A549 (cell line): ENCODE measurements around the gene CDH4. TPM values are rescaled to one million over a fixed set of nuclear protein-coding genes. Genes with fewer than 3 reads are reported as not detected.

Experiments used
- ATAC-seq, 2 experiments: fragments of 200-7000 bp in 1 of 2; fragments of >200 bp in 1 of 2; cut with Nextera tagmentation in 1 of 2; cut with Tn5 transposase in 1 of 2; 3 replicates each; pipeline versions ENCODE4 v1.8.0 to v1.9.1; 2018 to 2020; ENCODE audit warnings: mild to moderate bottlenecking in 1 of 2, moderate library complexity in 1 of 2
- CTCF ChIA-PET: fragments of 300-600 bp; sonication (Branson Sonifier 250); formaldehyde crosslinking; extraction: SDS; loops from one replicate; lab custom pipeline; 2021; ENCODE audit warnings: antibody characterized with exemption, inconsistent platforms; lab: Yijun Ruan, JAX
- POLR2A ChIA-PET: fragments of 350-600 bp; formaldehyde crosslinking; extraction: SDS; loops from one replicate; lab custom pipeline; 2021; ENCODE audit warnings: antibody characterized with exemption, inconsistent platforms; lab: Yijun Ruan, JAX
- DNase-seq, 2 experiments: peaks; one replicate each; pipeline versions ENCODE4 v3.0.0 to v3.0.0-alpha.2; 2011 to 2016; ENCODE audit warnings: low read depth in 1 of 2, low spot score in 1 of 2
- FAIRE-seq: peaks from 2 replicates; lab custom pipeline; 2011; peaks lifted over from hg19 to GRCh38; lab: Jason Lieb, UNC
- H3K27ac ChIP-seq, 2 experiments: fragments of >200 bp; sonication (Bioruptor Twin); formaldehyde crosslinking; 3 replicates each; pipeline ENCODE4 v1.5.1; 2016 to 2017
- H3K4me1 ChIP-seq: fragments of >200 bp; sonication (Bioruptor Twin); formaldehyde crosslinking; 3 replicates; pipeline ENCODE4 v1.6.1; 2016
- H3K4me2 ChIP-seq: fragments of >200 bp; sonication (Bioruptor Twin); formaldehyde crosslinking; 3 replicates; pipeline ENCODE4 v1.6.1; 2016
- H3K4me3 ChIP-seq: fragments of >200 bp; sonication (Bioruptor Twin); formaldehyde crosslinking; 3 replicates; pipeline ENCODE4 v1.5.1; 2016
- H3K9me3 ChIP-seq: fragments of >200 bp; sonication (Bioruptor Twin); formaldehyde crosslinking; 3 replicates; pipeline ENCODE4 v1.6.1; 2016
- BHLHE40 ChIP-seq: IDR thresholded peaks from 2 replicates; pipeline ENCODE4 v1.6.1; 2012; ENCODE audit warnings: low read depth, low read length, inconsistent platforms
- CBX2 ChIP-seq: fragments of 200-600 bp; sonication (generic); IDR thresholded peaks from 2 replicates; pipeline ENCODE4 v1.6.1; 2016; ENCODE audit warnings: low read depth, mild to moderate bottlenecking, borderline replicate concordance
- EHF ChIP-seq: fragments of 250-450 bp; sonication (Bioruptor Pico); IDR thresholded peaks from 2 replicates; pipeline ENCODE4 v1.5.0; 2020; ENCODE audit warnings: mild to moderate bottlenecking
- FOSL2 ChIP-seq, 2 experiments: fragments of 450-650 bp in 1 of 2; fragments of >200 bp in 1 of 2; sonication (Bioruptor Twin) in 1 of 2; formaldehyde crosslinking; IDR thresholded peaks; 2 replicates each; pipeline versions ENCODE4 v1.5.0 to v1.6.1; 2016 to 2020; ENCODE audit warnings: mild to moderate bottlenecking in 1 of 2, moderate library complexity in 1 of 2
- HDAC2 ChIP-seq: fragments of 200-600 bp; sonication (generic); IDR thresholded peaks from 2 replicates; pipeline ENCODE4 v1.6.1; 2016
- HEYL ChIP-seq: fragments of 250-450 bp; sonication (Bioruptor Pico); IDR thresholded peaks from 2 replicates; pipeline ENCODE4 v1.8.0; 2021; ENCODE audit warnings: mild to moderate bottlenecking, moderate library complexity
- JUNB ChIP-seq: fragments of >200 bp; sonication (Bioruptor Twin); formaldehyde crosslinking; IDR thresholded peaks from 2 replicates; pipeline ENCODE4 v1.6.1; 2016
- KDM1A ChIP-seq: fragments of 200-600 bp; sonication (generic); IDR thresholded peaks from 2 replicates; pipeline ENCODE4 v1.6.1; 2016; ENCODE audit warnings: low read depth, mild to moderate bottlenecking
- MAZ ChIP-seq: fragments of 150-350 bp; IDR thresholded peaks from 2 replicates; pipeline ENCODE4 v1.6.1; 2014; ENCODE audit warnings: antibody characterized with exemption, low read depth, low read length, borderline replicate concordance
- NFE2L2 ChIP-seq: fragments of 150-350 bp; conservative IDR thresholded peaks from 2 replicates; pipeline ENCODE4 v1.6.1; 2014; ENCODE audit warnings: low read length
- NPAS2 ChIP-seq: fragments of 250-450 bp; sonication (Bioruptor Pico); IDR thresholded peaks from 2 replicates; pipeline ENCODE4 v1.8.0; 2022; ENCODE audit warnings: mild to moderate bottlenecking, moderate library complexity, borderline replicate concordance
- POLR2AphosphoS2 ChIP-seq: conservative IDR thresholded peaks from 2 replicates; pipeline ENCODE4 v1.6.1; 2012; ENCODE audit warnings: low read length, improper control_type of control experiment, inconsistent platforms
- RAD21 ChIP-seq, 2 experiments: fragments of >200 bp in 1 of 2; sonication (Bioruptor Twin) in 1 of 2; formaldehyde crosslinking in 1 of 2; IDR thresholded peaks in 1 of 2; conservative IDR thresholded peaks in 1 of 2; 2 replicates in 1 of 2; 3 replicates in 1 of 2; pipeline ENCODE4 v1.6.1; 2012 to 2018; ENCODE audit warnings: inconsistent platforms in 1 of 2
- RARB ChIP-seq: fragments of 250-450 bp; sonication (Bioruptor Pico); IDR thresholded peaks from 2 replicates; pipeline ENCODE4 v1.8.0; 2021; ENCODE audit warnings: mild to moderate bottlenecking, moderate library complexity
- RFX5 ChIP-seq: fragments of 450-650 bp; IDR thresholded peaks from 2 replicates; pipeline ENCODE4 v1.7.1; 2014; ENCODE audit warnings: antibody characterized with exemption, mild to moderate bottlenecking, moderate library complexity
- SMC3 ChIP-seq: fragments of >200 bp; sonication (Bioruptor Twin); formaldehyde crosslinking; IDR thresholded peaks from 3 replicates; pipeline ENCODE4 v1.6.1; 2018; ENCODE audit warnings: inconsistent platforms
- TFCP2L1 ChIP-seq: fragments of 250-450 bp; sonication (Bioruptor Pico); IDR thresholded peaks from 2 replicates; pipeline ENCODE4 v1.5.0; 2021; ENCODE audit warnings: mild to moderate bottlenecking
- ZFP36 ChIP-seq: fragments of 450-650 bp; IDR thresholded peaks from 2 replicates; pipeline ENCODE4 v1.6.1; 2014; ENCODE audit warnings: borderline replicate concordance; ENCODE audit not compliant: partially characterized antibody
- ZNF302 ChIP-seq: fragments of 250-450 bp; sonication (Bioruptor Pico); IDR thresholded peaks from 2 replicates; pipeline ENCODE4 v1.9.0; 2021; ENCODE audit warnings: inconsistent platforms, mild to moderate bottlenecking, moderate library complexity
- WGBS: methylation state at CpG from one replicate; pipeline ENCODE4 v1.1.6; 2017; ENCODE audit errors: missing lambda C conversion rate; 5-methylcytosine and 5-hydroxymethylcytosine counted together
- polyA plus RNA-seq, 4 experiments: library from polyadenylated mRNA; depleted of rRNA in 3 of 4; stranded (reverse); fragments of >200 nt; fragmentation: RNase III in 1 of 4; extraction: RNeasy Plus Mini Kit Qiagen cat#74134 plus additional on column Dnase treatment in 1 of 4; gene quantifications; 2 replicates in 3 of 4; 3 replicates in 1 of 4; pipeline ENCODE4 v1.2.3, GENCODE V29; 2011 to 2017
- TF ChIP-seq, protein P1 (sequence below): fragments of 450-650 bp; IDR thresholded peaks from 2 replicates; pipeline ENCODE4 v1.6.1; 2014; ENCODE audit warnings: antibody characterized with exemption
- TF ChIP-seq, protein P2 (sequence below): fragments of 150-350 bp; IDR thresholded peaks from 2 replicates; pipeline ENCODE4 v1.6.1; 2014; ENCODE audit warnings: low read depth, mild to moderate bottlenecking, low read length
- TF ChIP-seq, protein P3 (sequence below): IDR thresholded peaks from 2 replicates; pipeline ENCODE4 v1.6.1; 2012; ENCODE audit warnings: low read depth, borderline replicate concordance
- TF ChIP-seq, protein P4 (sequence below): fragments of >200 bp; sonication (Bioruptor Twin); formaldehyde crosslinking; IDR thresholded peaks from 2 replicates; pipeline ENCODE4 v1.6.1; 2016
- TF ChIP-seq, protein P5 (sequence below): fragments of >200 bp; sonication (Bioruptor Twin); formaldehyde crosslinking; IDR thresholded peaks from 3 replicates; pipeline ENCODE4 v1.5.1; 2016
- TF ChIP-seq, protein P6 (sequence below): fragments of >200 bp; sonication (Bioruptor Twin); formaldehyde crosslinking; IDR thresholded peaks from 3 replicates; pipeline ENCODE4 v1.6.1; 2016
- TF ChIP-seq, protein P7 (sequence below): IDR thresholded peaks from 2 replicates; pipeline ENCODE4 v1.6.1; 2012

The CDH4 gene
- polyA plus RNA-seq, 2 of the 4 experiments (the other 2 are of a cell fraction): 3.4 to 10.3 TPM

DNA sequence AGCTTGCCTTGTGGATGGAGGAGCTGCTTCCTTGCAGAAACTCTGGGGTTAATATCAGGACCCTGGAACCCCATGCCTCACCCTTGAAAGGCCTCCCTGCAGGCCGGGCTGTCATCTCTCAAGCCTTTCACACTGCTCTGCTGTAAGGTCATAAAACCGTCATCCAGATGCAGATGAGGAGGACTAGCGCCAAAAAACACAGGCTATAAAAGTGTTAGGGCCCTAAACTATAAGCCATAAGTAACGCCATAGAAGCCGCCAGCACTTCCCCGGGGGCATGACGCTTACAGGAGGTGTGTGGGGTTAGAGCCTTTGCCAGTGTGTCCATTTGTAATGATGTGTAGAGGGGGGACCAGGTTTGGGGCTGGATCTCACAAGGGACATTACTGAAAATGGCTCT lies 47.6 kb downstream of the CDH4 start (continued):
- TF ChIP-seq, protein P1, sequence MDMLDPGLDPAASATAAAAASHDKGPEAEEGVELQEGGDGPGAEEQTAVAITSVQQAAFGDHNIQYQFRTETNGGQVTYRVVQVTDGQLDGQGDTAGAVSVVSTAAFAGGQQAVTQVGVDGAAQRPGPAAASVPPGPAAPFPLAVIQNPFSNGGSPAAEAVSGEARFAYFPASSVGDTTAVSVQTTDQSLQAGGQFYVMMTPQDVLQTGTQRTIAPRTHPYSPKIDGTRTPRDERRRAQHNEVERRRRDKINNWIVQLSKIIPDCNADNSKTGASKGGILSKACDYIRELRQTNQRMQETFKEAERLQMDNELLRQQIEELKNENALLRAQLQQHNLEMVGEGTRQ: no peak
- no peak for TF ChIP-seq ZFP36
- no peak for TF ChIP-seq ZNF302 (CRISPR knock-in tag)
- TF ChIP-seq JUNB: no peak
- TF ChIP-seq, protein P2, sequence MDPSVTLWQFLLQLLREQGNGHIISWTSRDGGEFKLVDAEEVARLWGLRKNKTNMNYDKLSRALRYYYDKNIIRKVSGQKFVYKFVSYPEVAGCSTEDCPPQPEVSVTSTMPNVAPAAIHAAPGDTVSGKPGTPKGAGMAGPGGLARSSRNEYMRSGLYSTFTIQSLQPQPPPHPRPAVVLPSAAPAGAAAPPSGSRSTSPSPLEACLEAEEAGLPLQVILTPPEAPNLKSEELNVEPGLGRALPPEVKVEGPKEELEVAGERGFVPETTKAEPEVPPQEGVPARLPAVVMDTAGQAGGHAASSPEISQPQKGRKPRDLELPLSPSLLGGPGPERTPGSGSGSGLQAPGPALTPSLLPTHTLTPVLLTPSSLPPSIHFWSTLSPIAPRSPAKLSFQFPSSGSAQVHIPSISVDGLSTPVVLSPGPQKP: no peak
- TF ChIP-seq, protein P3, sequence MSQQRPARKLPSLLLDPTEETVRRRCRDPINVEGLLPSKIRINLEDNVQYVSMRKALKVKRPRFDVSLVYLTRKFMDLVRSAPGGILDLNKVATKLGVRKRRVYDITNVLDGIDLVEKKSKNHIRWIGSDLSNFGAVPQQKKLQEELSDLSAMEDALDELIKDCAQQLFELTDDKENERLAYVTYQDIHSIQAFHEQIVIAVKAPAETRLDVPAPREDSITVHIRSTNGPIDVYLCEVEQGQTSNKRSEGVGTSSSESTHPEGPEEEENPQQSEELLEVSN: no peak
- no peak for TF ChIP-seq MAZ
- no peak for TF ChIP-seq RAD21 (conservative IDR thresholded peaks at IDR 0.05 in 1 of 2, IDR thresholded peaks at IDR 0.05 in 1 of 2)
- no peak for TF ChIP-seq TFCP2L1 (CRISPR knock-in tag)

DNA sequence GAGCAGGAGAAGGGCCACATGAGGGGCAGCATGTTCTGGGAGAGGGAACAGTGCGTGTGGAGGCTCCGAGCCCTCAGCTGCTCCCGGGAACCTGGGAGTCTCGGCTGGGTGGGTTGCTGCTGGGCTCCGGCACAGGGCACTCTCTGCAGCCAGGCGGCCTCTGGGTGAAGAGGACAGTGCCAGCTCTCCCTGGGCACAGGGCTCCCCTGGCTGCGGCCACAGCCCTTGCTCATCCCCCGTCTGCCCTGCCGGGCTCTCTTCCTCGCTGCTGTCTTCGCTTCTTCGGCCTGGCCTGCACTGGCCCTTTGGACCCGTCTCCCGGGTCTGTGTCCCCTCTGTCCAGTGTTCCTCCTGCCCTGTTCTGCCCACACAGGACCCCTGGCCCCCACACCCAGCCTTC lies 48.2 kb downstream of the CDH4 start:
- 86% methylated on average over 14 of the region's 14 CpGs for WGBS
- TF ChIP-seq RFX5: no peak
- TF ChIP-seq EHF (CRISPR knock-in tag): no peak
- no peak for TF ChIP-seq BHLHE40
- TF ChIP-seq RARB (CRISPR knock-in tag): no peak
- TF ChIP-seq FOSL2 (IDR thresholded peaks at IDR 0.05): no peak
- no peak for TF ChIP-seq FOSL2 (CRISPR knock-in tag; IDR thresholded peaks at IDR 0.05)
- no peak for TF ChIP-seq ZNF302 (CRISPR knock-in tag)
- TF ChIP-seq, protein P4, sequence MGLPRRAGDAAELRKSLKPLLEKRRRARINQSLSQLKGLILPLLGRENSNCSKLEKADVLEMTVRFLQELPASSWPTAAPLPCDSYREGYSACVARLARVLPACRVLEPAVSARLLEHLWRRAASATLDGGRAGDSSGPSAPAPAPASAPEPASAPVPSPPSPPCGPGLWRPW: no peak
- no peak for TF ChIP-seq CBX2
- no peak for TF ChIP-seq HDAC2
- TF ChIP-seq POLR2AphosphoS2: no peak
- ChIA-PET POLR2A (no interaction called here), CTCF (interaction anchor here (1.1 kb wide), 1 partner anchor 9 kb away, joined by 4 read pairs; no protein-coding TSS in a partner anchor)
- Histone ChIP-seq H3K4me1 (peaks cover 8% of the 10 kb centered on the region; the same call in 2 of the 3 replicates), H3K9me3 (no peaks in the 10 kb centered on the region), H3K4me2 (no peak overlapping the region), H3K27ac (no peak overlapping the region), H3K4me3 (no peak overlapping the region)
- ATAC-seq (no peak), FAIRE-seq (no peak), DNase-seq (no peak)

DNA sequence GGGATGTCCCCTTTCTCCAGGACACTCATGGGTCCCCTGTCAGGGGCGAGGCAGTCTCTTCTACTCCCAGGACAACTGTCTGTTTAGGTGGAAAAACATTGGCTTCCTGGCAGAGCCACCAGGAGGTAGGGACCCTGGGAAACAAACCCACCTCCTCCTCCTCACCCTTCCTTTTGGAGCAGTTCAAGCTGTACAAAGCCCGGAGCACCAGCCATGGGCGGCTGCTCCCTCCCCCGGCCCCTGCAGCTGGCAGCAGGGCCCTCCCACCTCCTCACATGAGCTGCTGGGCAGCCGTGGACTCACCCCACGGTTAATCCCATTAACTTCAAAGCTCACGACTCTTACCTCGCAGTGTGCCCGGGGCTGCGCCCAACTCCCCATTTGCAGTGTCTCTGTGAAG lies 48.6 kb downstream of the CDH4 start:
- Histone ChIP-seq H3K4me3 (no peak overlapping the region), H3K4me2 (no peak overlapping the region), H3K27ac (no peak overlapping the region), H3K4me1 (peaks cover 5% of the 10 kb centered on the region; the same call in 2 of the 3 replicates), H3K9me3 (no peaks in the 10 kb centered on the region)
- FAIRE-seq (no peak), ATAC-seq (no peak), DNase-seq (no peak)
- ChIA-PET POLR2A (no interaction called here), CTCF (interaction anchor here (0.9 to 1.1 kb wide), 2 partner anchors 9 to 1090 kb away, joined by 3 to 4 read pairs; no protein-coding TSS in a partner anchor)
- TF ChIP-seq, protein P5, sequence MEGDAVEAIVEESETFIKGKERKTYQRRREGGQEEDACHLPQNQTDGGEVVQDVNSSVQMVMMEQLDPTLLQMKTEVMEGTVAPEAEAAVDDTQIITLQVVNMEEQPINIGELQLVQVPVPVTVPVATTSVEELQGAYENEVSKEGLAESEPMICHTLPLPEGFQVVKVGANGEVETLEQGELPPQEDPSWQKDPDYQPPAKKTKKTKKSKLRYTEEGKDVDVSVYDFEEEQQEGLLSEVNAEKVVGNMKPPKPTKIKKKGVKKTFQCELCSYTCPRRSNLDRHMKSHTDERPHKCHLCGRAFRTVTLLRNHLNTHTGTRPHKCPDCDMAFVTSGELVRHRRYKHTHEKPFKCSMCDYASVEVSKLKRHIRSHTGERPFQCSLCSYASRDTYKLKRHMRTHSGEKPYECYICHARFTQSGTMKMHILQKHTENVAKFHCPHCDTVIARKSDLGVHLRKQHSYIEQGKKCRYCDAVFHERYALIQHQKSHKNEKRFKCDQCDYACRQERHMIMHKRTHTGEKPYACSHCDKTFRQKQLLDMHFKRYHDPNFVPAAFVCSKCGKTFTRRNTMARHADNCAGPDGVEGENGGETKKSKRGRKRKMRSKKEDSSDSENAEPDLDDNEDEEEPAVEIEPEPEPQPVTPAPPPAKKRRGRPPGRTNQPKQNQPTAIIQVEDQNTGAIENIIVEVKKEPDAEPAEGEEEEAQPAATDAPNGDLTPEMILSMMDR: no peak
- TF ChIP-seq, protein P6, sequence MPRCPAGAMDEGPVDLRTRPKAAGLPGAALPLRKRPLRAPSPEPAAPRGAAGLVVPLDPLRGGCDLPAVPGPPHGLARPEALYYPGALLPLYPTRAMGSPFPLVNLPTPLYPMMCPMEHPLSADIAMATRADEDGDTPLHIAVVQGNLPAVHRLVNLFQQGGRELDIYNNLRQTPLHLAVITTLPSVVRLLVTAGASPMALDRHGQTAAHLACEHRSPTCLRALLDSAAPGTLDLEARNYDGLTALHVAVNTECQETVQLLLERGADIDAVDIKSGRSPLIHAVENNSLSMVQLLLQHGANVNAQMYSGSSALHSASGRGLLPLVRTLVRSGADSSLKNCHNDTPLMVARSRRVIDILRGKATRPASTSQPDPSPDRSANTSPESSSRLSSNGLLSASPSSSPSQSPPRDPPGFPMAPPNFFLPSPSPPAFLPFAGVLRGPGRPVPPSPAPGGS: no peak
- no peak for TF ChIP-seq HDAC2
- no peak for TF ChIP-seq HEYL
- TF ChIP-seq NFE2L2: no peak
- TF ChIP-seq, protein P7, sequence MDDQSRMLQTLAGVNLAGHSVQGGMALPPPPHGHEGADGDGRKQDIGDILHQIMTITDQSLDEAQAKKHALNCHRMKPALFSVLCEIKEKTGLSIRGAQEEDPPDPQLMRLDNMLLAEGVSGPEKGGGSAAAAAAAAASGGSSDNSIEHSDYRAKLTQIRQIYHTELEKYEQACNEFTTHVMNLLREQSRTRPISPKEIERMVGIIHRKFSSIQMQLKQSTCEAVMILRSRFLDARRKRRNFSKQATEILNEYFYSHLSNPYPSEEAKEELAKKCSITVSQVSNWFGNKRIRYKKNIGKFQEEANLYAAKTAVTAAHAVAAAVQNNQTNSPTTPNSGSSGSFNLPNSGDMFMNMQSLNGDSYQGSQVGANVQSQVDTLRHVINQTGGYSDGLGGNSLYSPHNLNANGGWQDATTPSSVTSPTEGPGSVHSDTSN: no peak
- TF ChIP-seq, protein P3: no peak
- TF ChIP-seq KDM1A: no peak
- TF ChIP-seq SMC3: no peak
- no peak for TF ChIP-seq NPAS2 (CRISPR knock-in tag)
- WGBS: 74% methylated on average over 9 of the region's 10 CpGs
